Colonic mucosa (tissue), 4 donors: ENCODE measurements around the gene KRT17. TPM values are rescaled to one million over a fixed set of nuclear protein-coding genes. Genes with fewer than 3 reads are reported as not detected.
"Not testable (repeated sequence)": the region's sequence is repeated elsewhere in the genome, so short reads cannot be mapped to it uniquely, and the experiment has no call there.

Source experiments
- DNase-seq: peaks from one replicate; pipeline ENCODE4 v3.0.0-alpha.2; 2020
- H3K27ac ChIP-seq: fragments of 200-600 bp; one replicate; pipeline ENCODE4 v1.8.0; 2021
- H3K27me3 ChIP-seq: fragments of 200-600 bp; one replicate; pipeline ENCODE4 v1.8.0; 2021
- H3K36me3 ChIP-seq: fragments of 200-600 bp; one replicate; pipeline ENCODE4 v1.8.0; 2021
- H3K4me1 ChIP-seq: fragments of 200-600 bp; one replicate; pipeline ENCODE4 v1.8.0; 2021; ENCODE audit warnings: mild to moderate bottlenecking
- H3K4me3 ChIP-seq: fragments of 200-600 bp; one replicate; pipeline ENCODE4 v1.8.0; 2021
- H3K9ac ChIP-seq, 2 donors: one replicate each; pipeline ENCODE4 v1.7.0; 2013; ENCODE audit warnings: control low read depth in 2 of 2, low read depth in 2 of 2, low read length in 2 of 2
- H3K9me3 ChIP-seq: fragments of 200-600 bp; one replicate; pipeline ENCODE4 v1.8.0; 2021
- CTCF ChIP-seq: fragments of 200-600 bp; IDR thresholded peaks from one replicate; pipeline ENCODE4 v1.8.0; 2022; ENCODE audit warnings: antibody characterized with exemption, mild to moderate bottlenecking
- intact Hi-C: fragments of 100-400 bp; cut with DNase I; formaldehyde crosslinking; loops from one replicate; pipeline ENCODE4 v1.14.1; 2022
- total RNA-seq, 2 donors: library from RNA; stranded (reverse); fragmentation: NEBNext Ultra II Directional in 1 of 2; extraction: Animal tissue kit (Norgen Biotek cat#: 25700) in 1 of 2; gene quantifications; one replicate each; pipeline ENCODE4 v1.2.1, GENCODE V29; 2021
- donor health status: healthy.
- donor health status: DM: no; HTN: no; CAD: no.
- donor health status: DM: no; HTN: no; CAD: no.

KRT17 gene
- total RNA-seq, 2 donors from 2014 or later: 1.2 TPM; not detected in 1

- no peaks in the 10 kb centered on the region for H3K36me3 ChIP-seq
- no peak for DNase-seq
- H3K27me3 ChIP-seq: no peaks in the 10 kb centered on the region
- H3K9ac ChIP-seq: no peak overlapping the region
- H3K4me3 ChIP-seq: no peak overlapping the region
- no peak overlapping the region for H3K27ac ChIP-seq
- intact Hi-C loops: no loop called here
- no peak for TF ChIP-seq CTCF
- H3K4me1 ChIP-seq: no peaks in the 10 kb centered on the region
- no peaks in the 10 kb centered on the region for H3K9me3 ChIP-seq
Observed at GRCh38 chr17:41613277-41614082, 10.9 kb downstream of the KRT17 start.

DNA sequence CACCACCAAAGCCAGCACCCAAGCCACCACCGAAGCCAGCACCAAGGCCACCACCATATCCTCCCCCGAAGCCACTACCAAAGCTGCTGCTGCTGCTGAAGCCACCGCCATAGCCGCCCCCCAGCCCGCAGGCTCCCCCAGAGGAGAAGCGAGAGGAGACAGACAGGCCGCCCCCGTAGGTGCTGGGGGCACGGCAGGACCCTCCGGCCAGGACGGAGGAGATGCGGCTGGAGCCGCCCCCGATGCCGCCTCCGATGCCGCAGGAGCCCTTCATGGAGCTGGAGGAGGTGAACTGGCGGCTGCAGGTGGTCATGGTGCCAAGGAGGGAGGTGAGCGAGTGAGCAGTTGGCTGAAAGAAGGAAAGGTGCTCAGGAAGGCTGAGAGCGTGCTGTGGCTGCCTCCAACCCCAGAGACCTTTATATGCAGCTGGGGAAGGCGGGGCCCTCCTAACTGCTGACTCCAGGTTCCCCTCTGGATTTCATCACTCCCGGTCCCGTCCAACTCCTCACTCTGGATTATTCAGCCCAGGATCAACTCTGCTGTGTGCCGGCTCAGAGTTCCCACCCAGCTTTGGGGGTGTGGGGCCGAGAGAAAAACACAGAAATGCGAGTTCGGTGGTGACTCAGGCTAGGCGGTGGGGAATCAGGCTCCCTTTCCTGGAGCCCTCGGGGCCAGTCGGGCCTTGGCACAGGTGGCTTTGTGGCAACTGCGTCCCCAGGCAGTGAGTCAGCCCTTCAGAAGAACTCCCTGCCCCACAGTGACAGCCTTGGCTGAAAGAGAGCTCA, 11.8 kb downstream of the KRT17 start, which contains the start of gene KRT16:
TSS of gene KRT16 (minus strand) at position 392 of the 785 bp plus-strand sequence. CDS start at position 313, 79 bp downstream.
- H3K9me3 ChIP-seq, intact Hi-C loops, H3K36me3 ChIP-seq, H3K27me3 ChIP-seq, DNase-seq, H3K4me1 ChIP-seq, H3K27ac ChIP-seq, H3K9ac ChIP-seq, H3K4me3 ChIP-seq: not testable (repeated sequence)

DNA sequence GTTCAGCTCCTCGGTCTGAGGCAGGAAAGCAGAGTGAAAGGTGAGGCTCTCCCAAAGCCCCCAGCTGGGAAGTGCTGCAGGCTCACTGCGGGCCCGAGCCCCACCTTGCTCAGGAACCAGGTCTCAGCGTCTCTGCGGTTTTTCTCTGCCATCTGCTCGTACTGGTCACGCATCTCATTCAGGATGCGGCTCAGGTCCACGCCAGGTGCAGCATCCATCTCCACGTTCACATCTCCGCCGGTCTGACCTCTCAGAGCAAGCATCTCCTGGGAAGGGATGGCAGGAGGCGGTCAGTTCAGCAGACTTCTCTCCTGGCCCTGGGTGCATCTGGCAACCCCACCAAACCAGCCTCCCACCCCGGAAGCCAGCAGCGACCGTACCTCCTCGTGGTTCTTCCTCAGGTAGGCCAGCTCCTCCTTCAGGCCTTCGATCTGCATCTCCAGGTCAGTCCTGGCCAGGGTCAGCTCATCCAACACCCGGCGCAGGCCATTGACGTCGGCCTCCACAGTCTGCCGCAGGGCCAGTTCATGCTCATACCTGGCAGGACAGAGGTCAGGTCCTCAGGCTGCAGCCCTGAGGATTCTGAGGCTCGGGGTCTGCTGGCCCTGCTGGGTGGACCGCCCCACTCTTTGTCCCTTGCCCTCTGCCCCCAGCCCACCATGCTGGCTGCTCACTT, 13.3 kb downstream of the KRT17 start:
- intact Hi-C loops: no loop called here
- Histone ChIP-seq H3K27me3 (no peaks in the 10 kb centered on the region), H3K9ac (no peak overlapping the region), H3K4me3 (no peak overlapping the region), H3K27ac (no peak overlapping the region), H3K4me1 (no peaks in the 10 kb centered on the region), H3K36me3 (no peaks in the 10 kb centered on the region), H3K9me3 (no peaks in the 10 kb centered on the region)
- DNase-seq: no peak
- no peak for TF ChIP-seq CTCF

DNA sequence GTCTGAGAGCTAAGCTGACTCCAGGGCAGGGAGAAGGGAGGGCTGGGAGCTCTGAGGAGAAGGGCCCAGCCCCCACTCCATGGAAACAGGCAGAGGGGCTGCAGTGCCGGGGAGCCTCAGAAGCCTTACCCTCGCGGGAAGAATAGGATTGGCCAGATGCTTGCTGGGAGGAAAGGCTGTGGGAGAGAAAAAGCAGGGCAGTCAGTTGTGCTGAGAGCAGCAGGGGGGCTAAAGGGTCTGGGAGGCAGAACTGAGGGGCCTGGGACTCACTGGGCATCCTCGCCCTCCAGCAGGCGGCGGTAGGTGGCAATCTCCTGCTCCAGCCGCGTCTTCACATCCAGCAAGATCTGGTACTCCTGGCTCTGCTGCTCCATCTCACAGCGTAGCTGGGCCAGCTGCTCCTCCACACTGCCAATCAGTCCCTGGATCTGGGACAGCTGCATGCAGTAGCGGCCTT, 14.3 kb downstream of the KRT17 start:
- H3K4me3 ChIP-seq, DNase-seq: not testable (repeated sequence)

DNA sequence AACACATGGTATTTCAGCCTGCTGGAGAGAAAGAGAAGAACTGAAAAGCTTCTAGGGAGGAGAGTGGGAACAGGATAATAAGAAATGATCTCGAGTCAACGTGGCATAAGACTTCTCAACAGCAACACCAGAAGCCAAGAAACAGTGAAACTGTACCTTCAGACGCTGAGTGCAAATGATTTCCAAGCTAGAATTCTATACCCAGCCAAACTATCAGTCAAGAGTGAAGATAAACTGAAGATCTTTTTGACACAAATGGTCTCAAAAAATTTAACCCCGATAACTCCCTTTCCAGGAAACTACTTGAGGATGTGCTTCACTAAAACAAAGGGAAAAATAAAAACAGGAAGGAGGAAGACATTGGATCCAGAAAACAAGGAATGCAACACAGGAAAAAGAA, 17.4 kb downstream of the KRT17 start:
- DNase-seq, H3K36me3 ChIP-seq, H3K9ac ChIP-seq, H3K4me1 ChIP-seq, H3K27me3 ChIP-seq, H3K9me3 ChIP-seq, intact Hi-C loops, H3K4me3 ChIP-seq, H3K27ac ChIP-seq: not testable (repeated sequence)

More for the DNA sequence above, 14.3 kb downstream of the KRT17 start:
- H3K27ac ChIP-seq, H3K27me3 ChIP-seq, H3K4me1 ChIP-seq, intact Hi-C loops, H3K36me3 ChIP-seq, H3K9me3 ChIP-seq, H3K9ac ChIP-seq: not testable (repeated sequence)

DNA sequence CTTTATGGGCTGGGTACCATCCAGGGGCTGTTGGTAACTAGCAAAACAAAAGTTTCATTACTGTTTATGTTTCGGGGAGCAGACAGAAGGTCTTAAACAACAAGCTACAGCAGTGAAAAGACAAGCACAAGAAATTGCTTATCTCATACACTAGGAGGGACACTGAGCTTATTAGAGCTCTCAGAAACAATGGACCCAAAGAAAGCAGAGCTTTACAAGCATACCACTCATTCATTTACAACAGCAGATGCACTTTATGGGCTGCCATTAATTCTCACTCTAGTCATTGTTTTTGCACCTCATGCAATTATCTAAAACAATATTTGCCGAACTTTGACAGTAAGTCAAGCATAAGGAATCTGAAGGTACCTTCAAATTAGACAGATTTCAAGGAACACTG, 21.9 kb downstream of the KRT17 start:
- H3K36me3 ChIP-seq: no peaks in the 10 kb centered on the region
- no peak overlapping the region for H3K4me3 ChIP-seq
- DNase-seq: no peak
- H3K9me3 ChIP-seq: no peaks in the 10 kb centered on the region
- H3K4me1 ChIP-seq: no peaks in the 10 kb centered on the region
- H3K27me3 ChIP-seq: no peaks in the 10 kb centered on the region
- intact Hi-C loops: no loop called here
- no peak overlapping the region for H3K27ac ChIP-seq
- H3K9ac ChIP-seq: no peak overlapping the region
- TF ChIP-seq CTCF: no peak
